ENCODE results near the gene ADAMTSL1.

DNA sequence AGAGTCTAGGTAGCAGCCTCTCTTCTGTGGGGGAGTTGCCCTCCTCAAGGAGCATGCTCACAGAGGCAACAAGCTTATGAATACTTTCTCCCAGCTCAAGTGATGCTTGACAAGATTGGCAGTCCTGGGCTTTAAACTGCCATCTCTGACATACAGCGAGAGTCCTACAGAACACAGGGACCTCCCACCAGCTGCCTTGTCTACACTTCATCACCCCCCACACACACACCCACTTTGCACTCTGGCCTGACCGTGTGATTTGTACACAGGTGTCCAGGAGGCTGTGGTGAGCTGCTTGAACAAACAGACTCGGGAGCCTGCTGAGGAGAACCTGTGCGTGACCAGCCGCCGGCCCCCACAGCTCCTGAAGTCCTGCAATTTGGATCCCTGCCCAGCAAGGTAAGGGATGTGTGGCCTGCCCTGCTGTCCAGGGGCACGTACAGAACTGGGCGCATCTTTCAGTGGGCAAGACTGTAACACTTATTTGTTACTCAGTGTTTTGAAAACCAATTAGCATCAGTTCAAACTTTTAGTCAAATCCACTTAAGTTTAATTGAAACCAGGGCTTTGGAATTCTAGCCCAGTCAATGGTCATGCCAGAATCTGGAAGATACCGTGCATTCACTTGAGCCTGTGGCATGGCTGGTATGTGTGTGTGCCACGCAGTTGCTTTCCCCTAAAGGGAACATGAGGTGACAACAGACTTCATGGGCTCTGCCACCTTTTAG lies 247.5 kb downstream of the ADAMTSL1 start:
- TF ChIP-seq, protein P1, sequence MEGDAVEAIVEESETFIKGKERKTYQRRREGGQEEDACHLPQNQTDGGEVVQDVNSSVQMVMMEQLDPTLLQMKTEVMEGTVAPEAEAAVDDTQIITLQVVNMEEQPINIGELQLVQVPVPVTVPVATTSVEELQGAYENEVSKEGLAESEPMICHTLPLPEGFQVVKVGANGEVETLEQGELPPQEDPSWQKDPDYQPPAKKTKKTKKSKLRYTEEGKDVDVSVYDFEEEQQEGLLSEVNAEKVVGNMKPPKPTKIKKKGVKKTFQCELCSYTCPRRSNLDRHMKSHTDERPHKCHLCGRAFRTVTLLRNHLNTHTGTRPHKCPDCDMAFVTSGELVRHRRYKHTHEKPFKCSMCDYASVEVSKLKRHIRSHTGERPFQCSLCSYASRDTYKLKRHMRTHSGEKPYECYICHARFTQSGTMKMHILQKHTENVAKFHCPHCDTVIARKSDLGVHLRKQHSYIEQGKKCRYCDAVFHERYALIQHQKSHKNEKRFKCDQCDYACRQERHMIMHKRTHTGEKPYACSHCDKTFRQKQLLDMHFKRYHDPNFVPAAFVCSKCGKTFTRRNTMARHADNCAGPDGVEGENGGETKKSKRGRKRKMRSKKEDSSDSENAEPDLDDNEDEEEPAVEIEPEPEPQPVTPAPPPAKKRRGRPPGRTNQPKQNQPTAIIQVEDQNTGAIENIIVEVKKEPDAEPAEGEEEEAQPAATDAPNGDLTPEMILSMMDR (IDR thresholded peaks at IDR 0.05 in 2 of 3, conservative IDR thresholded peaks at IDR 0.05 in 1 of 3; ENCODE audit: borderline replicate concordance in 1 of 3, insufficient read depth in 1 of 3, low read depth in 2 of 3, low read length in 2 of 3), result no peak
- no peak for TF ChIP-seq POLR2A (IDR thresholded peaks at IDR 0.05; ENCODE audit: borderline replicate concordance, extremely low read depth, insufficient read depth, insufficient read length)
- TF ChIP-seq EGR1 (IDR thresholded peaks at IDR 0.05; ENCODE audit: low read depth), result no peak
- TF ChIP-seq SRF (IDR thresholded peaks at IDR 0.05; ENCODE audit: low read depth), result no peak
- TF ChIP-seq, protein P2, sequence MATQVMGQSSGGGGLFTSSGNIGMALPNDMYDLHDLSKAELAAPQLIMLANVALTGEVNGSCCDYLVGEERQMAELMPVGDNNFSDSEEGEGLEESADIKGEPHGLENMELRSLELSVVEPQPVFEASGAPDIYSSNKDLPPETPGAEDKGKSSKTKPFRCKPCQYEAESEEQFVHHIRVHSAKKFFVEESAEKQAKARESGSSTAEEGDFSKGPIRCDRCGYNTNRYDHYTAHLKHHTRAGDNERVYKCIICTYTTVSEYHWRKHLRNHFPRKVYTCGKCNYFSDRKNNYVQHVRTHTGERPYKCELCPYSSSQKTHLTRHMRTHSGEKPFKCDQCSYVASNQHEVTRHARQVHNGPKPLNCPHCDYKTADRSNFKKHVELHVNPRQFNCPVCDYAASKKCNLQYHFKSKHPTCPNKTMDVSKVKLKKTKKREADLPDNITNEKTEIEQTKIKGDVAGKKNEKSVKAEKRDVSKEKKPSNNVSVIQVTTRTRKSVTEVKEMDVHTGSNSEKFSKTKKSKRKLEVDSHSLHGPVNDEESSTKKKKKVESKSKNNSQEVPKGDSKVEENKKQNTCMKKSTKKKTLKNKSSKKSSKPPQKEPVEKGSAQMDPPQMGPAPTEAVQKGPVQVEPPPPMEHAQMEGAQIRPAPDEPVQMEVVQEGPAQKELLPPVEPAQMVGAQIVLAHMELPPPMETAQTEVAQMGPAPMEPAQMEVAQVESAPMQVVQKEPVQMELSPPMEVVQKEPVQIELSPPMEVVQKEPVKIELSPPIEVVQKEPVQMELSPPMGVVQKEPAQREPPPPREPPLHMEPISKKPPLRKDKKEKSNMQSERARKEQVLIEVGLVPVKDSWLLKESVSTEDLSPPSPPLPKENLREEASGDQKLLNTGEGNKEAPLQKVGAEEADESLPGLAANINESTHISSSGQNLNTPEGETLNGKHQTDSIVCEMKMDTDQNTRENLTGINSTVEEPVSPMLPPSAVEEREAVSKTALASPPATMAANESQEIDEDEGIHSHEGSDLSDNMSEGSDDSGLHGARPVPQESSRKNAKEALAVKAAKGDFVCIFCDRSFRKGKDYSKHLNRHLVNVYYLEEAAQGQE (IDR thresholded peaks at IDR 0.05; ENCODE audit: low read depth), result no peak
- no peak for TF ChIP-seq ZNF274 (IDR thresholded peaks at IDR 0.05; ENCODE audit: low read depth, low read length)
- TF ChIP-seq CEBPB (IDR thresholded peaks at IDR 0.05; ENCODE audit: low read depth), result no peak
- no peak for TF ChIP-seq JUND (IDR thresholded peaks at IDR 0.05)
- no peak for TF ChIP-seq EZH2 (IDR thresholded peaks at IDR 0.05)
- TF ChIP-seq YY1 (IDR thresholded peaks at IDR 0.05; ENCODE audit: extremely low read depth, insufficient replicate concordance, low read depth, low read length), result no peak
- TF ChIP-seq CBX3 (IDR thresholded peaks at IDR 0.05; ENCODE audit: low read depth), result no peak
- TF ChIP-seq, protein P3, sequence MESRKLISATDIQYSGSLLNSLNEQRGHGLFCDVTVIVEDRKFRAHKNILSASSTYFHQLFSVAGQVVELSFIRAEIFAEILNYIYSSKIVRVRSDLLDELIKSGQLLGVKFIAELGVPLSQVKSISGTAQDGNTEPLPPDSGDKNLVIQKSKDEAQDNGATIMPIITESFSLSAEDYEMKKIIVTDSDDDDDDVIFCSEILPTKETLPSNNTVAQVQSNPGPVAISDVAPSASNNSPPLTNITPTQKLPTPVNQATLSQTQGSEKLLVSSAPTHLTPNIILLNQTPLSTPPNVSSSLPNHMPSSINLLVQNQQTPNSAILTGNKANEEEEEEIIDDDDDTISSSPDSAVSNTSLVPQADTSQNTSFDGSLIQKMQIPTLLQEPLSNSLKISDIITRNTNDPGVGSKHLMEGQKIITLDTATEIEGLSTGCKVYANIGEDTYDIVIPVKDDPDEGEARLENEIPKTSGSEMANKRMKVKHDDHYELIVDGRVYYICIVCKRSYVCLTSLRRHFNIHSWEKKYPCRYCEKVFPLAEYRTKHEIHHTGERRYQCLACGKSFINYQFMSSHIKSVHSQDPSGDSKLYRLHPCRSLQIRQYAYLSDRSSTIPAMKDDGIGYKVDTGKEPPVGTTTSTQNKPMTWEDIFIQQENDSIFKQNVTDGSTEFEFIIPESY (IDR thresholded peaks at IDR 0.05; ENCODE audit: extremely low read depth, insufficient replicate concordance, low read length), result no peak
- no peak for TF ChIP-seq RAD21 (IDR thresholded peaks at IDR 0.05; ENCODE audit: low read depth)
